Measurements from ENCODE around the gene EPB41L2.

The EPB41L2 gene

DNA sequence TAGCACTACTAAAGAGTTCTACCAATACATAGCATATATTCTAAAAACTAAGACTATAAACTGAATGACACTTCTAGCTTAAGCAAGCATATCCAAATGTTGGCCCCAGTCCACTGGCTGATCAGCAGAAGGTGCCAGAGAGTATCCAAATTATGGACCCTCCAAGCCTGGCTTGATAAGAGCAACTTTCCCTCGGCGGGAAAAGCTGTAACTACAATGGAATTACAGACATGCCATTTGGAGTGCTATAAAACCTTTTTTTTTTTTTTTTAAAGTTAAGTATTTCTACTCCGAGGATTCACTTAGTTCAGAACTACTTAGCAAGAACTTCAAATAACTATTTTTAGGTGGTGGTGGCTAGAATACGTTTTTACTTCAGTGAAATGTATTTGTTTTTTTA lies 94.6 kb downstream of the EPB41L2 start:
- Histone ChIP-seq H3K27me3 (ENCODE audit: control insufficient read depth, insufficient read depth, low read length) (no peaks in the 10 kb centered on the region), H3K36me3 (ENCODE audit: insufficient read depth, low read length) (no peaks in the 10 kb centered on the region), H3K4me3 (ENCODE audit: low read length) (peak overlapping the region; percentile 69)

DNA sequence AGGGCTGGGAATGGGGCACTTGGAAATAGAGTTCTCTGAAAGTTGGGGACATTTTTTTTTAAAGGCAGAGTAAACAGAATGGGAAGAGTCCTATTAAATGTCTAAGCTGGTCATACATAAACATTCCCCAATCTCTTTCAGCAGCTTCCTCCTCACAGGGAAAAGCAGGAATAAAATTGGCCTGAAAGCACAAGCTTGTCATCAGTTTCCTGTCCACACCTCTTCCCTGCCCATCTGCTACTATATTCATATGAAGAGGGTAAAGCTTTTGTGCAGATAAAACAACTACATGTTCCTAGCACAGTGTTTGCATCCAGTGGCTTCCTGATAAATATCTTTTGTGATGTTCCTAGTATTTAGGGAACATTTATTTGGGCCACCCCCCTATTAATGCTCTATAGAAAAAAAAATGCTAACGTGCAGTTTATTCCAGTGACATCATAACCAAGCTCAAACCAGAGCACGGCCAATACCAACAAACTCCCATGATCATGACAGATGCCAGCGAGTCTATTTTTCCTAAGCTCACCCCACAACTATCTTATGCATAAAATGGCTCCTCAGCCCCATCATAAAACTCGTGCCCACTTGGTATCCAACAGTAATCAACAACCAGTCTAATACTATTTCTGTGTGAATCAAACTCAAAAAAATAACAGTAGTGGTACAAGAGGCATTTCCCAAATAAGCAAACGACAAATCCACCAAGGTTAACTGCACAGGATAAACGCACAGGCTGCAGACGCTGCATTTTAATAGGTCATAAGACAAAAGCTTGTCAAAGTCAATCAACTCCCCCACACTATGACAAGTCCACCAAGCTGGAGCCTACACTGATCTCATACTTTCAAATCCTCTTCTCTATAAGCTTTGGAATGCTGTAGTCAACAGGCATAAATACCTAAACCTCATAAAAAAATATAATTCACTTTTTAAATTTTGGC lies 95.3 kb downstream of the EPB41L2 start:
- H3K27me3 ChIP-seq (ENCODE audit: control insufficient read depth, insufficient read depth, low read length), result no peaks in the 10 kb centered on the region
- H3K4me1 ChIP-seq (ENCODE audit: control insufficient read depth, insufficient read depth, low read length), result peaks cover 56% of the 10 kb centered on the region
- H3K9ac ChIP-seq (ENCODE audit: low read depth, low read length), result peak overlapping the region; percentile 71
- no peaks in the 10 kb centered on the region for H3K36me3 ChIP-seq (ENCODE audit: insufficient read depth, low read length)
- H3K9me3 ChIP-seq (replicated peaks; ENCODE audit: low read length), result no peaks in the 10 kb centered on the region
- peak overlapping the region; percentile 87 for H3K4me2 ChIP-seq (ENCODE audit: low read length)
- peak overlapping the region; percentile 69 for H3K4me3 ChIP-seq (ENCODE audit: low read length)

More for the DNA sequence above, 94.6 kb downstream of the EPB41L2 start:
- Histone ChIP-seq H3K4me1 (ENCODE audit: control insufficient read depth, insufficient read depth, low read length) (peaks cover 56% of the 10 kb centered on the region), H3K9me3 (replicated peaks; ENCODE audit: low read length) (no peaks in the 10 kb centered on the region), H3K9ac (ENCODE audit: low read depth, low read length) (peak overlapping the region; percentile 71), H3K4me2 (ENCODE audit: low read length) (peak overlapping the region; percentile 87)

DNA sequence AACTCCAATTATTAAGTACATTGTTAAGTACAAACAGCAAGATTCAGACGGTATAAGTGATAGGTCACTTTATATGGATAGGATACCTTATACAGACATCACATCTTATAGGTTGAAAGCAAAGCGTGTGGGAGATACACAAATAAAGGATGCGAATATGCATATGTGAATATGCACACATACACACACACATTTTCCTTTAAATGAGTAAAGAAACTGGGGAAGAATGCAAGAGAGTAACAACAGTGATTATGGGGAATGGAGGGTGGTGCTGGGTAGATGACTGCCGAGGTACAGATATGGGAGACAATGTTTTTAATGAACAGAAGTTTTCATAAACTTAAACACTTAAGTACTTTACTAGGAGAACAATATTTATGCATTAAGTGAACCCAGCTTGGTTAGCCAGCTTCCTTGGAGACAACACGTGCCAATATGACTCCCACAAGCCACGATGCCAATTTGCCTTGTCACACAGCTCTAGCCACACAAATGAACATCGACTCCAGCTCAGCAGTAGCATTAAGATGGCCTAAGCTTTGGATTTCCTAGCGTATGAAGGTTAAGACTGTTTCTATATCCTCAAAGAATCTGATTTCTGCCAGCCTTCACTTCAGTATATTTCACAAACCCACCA lies 96.6 kb downstream of the EPB41L2 start:
- H3K9me3 ChIP-seq (replicated peaks; ENCODE audit: low read length), result no peaks in the 10 kb centered on the region

DNA sequence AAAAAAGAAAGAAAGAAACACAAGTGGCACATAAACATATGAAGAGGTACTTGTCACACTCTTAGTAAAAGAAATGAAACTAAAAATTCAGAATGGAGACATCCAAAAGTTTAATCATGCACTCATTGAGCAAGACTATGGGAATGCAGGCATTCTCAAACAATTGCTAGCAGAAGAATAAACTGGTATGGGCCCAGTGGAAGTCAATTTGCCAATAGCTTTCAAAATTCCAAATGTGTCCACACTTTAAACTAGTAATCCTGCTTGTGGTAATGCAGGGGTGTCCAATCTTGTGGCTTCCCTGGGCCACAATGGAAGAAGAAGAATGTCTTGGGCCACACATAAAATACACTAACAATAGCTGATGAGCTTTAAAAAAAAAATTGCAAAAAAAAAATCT lies 97.4 kb downstream of the EPB41L2 start:
- H3K9me3 ChIP-seq (replicated peaks; ENCODE audit: low read length), result no peaks in the 10 kb centered on the region
- no peaks in the 10 kb centered on the region for H3K27me3 ChIP-seq (ENCODE audit: control insufficient read depth, insufficient read depth, low read length)
- no peak overlapping the region for H3K4me3 ChIP-seq (ENCODE audit: low read length)
- H3K9ac ChIP-seq (ENCODE audit: low read depth, low read length), result no peak overlapping the region
- H3K36me3 ChIP-seq (ENCODE audit: insufficient read depth, low read length), result no peaks in the 10 kb centered on the region
- H3K4me1 ChIP-seq (ENCODE audit: control insufficient read depth, insufficient read depth, low read length), result peaks cover 48% of the 10 kb centered on the region
- peak overlapping the region; percentile 6 for H3K4me2 ChIP-seq (ENCODE audit: low read length)

More for the DNA sequence above, 96.6 kb downstream of the EPB41L2 start:
- H3K4me3 ChIP-seq (ENCODE audit: low read length), result peak overlapping the region; percentile 69
- H3K4me1 ChIP-seq (ENCODE audit: control insufficient read depth, insufficient read depth, low read length), result peaks cover 56% of the 10 kb centered on the region
- H3K27me3 ChIP-seq (ENCODE audit: control insufficient read depth, insufficient read depth, low read length), result no peaks in the 10 kb centered on the region
- peak overlapping the region; percentile 87 for H3K4me2 ChIP-seq (ENCODE audit: low read length)
- no peaks in the 10 kb centered on the region for H3K36me3 ChIP-seq (ENCODE audit: insufficient read depth, low read length)
- H3K9ac ChIP-seq (ENCODE audit: low read depth, low read length), result peak overlapping the region; percentile 71

DNA sequence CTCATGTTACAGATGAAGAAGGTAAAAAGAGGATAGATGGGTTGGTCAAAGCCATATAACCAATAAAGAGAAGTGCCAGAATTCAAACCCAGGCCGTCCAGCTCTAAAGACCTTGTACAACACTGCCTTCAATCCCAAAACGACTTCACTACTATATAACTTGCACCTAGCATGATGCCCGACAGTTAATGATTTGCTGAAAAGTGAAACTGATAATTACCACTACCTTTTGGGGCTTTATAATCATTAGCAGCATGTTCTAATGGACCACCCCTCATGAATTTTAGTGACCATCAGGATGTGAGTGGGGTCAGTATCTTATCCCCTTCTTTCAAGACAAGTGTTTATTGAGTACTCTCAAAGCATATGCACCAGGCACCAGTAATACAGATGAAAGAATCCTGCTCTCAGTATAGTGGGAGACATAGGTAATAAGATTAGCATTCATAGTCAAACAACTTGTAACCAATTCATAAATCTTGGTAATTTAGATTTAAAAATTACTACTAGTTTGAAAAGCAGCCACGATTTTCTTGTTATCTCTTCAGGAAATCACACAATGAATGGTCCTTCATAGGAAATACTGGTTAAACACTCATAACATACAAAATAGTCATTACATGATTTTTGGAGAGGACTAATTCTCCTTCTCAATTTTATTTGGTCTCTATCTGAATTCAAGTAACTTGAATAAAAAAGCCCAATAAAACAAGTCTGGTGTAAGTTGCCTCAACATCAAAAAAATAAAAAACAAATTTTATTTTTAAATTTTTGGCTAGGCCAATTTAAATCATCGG lies 98.0 kb downstream of the EPB41L2 start:
- H3K9ac ChIP-seq (ENCODE audit: low read depth, low read length), result no peak overlapping the region
- H3K36me3 ChIP-seq (ENCODE audit: insufficient read depth, low read length), result no peaks in the 10 kb centered on the region
- H3K4me1 ChIP-seq (ENCODE audit: control insufficient read depth, insufficient read depth, low read length), result peaks cover 41% of the 10 kb centered on the region
- no peaks in the 10 kb centered on the region for H3K9me3 ChIP-seq (replicated peaks; ENCODE audit: low read length)
- peak overlapping the region; percentile 6 for H3K4me2 ChIP-seq (ENCODE audit: low read length)
- H3K27me3 ChIP-seq (ENCODE audit: control insufficient read depth, insufficient read depth, low read length), result no peaks in the 10 kb centered on the region
- no peak overlapping the region for H3K4me3 ChIP-seq (ENCODE audit: low read length)

DNA sequence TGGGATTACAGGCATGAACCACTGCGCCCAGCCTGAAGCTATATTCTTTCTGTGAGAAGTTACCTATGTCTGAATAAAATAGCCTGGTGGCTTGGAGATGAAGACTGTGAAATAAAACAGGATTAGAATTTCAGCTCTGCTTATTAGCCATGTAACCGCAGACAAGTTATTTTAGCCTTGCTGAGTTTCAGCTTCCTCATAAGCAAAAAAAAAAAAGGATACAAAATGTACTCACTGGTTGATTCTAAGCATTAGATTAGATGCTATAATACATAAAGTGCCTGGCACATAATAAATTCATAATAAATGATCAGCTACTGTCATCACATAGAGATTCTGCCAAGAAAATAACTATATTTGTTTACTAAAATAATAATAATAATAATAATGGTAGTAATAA lies 98.8 kb downstream of the EPB41L2 start:
- no peak overlapping the region for H3K4me3 ChIP-seq (ENCODE audit: low read length)
- no peaks in the 10 kb centered on the region for H3K27me3 ChIP-seq (ENCODE audit: control insufficient read depth, insufficient read depth, low read length)
- H3K4me1 ChIP-seq (ENCODE audit: control insufficient read depth, insufficient read depth, low read length), result peaks cover 37% of the 10 kb centered on the region
- no peaks in the 10 kb centered on the region for H3K9me3 ChIP-seq (replicated peaks; ENCODE audit: low read length)
- H3K4me2 ChIP-seq (ENCODE audit: low read length), result no peak overlapping the region
- no peak overlapping the region for H3K9ac ChIP-seq (ENCODE audit: low read depth, low read length)
- H3K36me3 ChIP-seq (ENCODE audit: insufficient read depth, low read length), result no peaks in the 10 kb centered on the region

DNA sequence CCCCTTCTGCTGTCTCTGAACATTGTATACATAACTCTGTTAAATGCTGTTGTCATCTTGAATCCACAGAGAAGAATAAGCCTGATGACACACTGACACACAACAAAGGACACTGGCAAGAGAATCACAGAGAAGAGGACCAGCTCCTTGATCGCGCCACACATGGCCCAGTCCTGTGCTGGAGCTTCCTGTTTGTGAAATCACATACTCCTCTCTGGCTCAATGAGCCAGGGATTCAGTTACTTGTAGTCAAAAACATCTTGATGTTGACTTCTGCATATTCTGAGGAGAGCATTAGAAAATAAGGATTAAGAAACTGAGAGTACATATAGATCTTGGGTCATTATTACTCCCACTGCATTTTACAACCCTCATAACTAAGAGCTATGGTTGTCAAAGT lies 100.1 kb downstream of the EPB41L2 start:
- Histone ChIP-seq H3K9ac (ENCODE audit: low read depth, low read length) (no peak overlapping the region), H3K9me3 (replicated peaks; ENCODE audit: low read length) (no peaks in the 10 kb centered on the region), H3K27me3 (ENCODE audit: control insufficient read depth, insufficient read depth, low read length) (no peaks in the 10 kb centered on the region), H3K4me3 (ENCODE audit: low read length) (no peak overlapping the region), H3K4me1 (ENCODE audit: control insufficient read depth, insufficient read depth, low read length) (peaks cover 33% of the 10 kb centered on the region), H3K4me2 (ENCODE audit: low read length) (no peak overlapping the region), H3K36me3 (ENCODE audit: insufficient read depth, low read length) (no peaks in the 10 kb centered on the region)

DNA sequence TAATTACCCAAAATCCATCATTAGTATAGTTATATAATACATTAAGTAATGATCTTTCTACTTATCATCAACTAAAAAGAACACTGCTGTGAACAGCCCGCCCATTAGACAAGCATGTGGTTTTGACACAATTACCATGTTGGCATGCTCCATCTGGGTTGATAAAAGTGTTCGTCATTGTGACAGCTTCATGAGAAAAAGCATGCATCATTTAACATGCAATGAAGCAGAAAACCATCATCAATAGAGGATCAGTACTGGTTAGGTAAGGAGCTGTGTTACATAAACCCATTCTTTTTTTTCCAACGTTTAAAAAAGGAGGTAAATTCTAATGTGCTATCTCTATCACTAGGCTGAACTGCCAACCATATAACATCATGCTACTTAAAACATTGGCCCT lies 101.9 kb downstream of the EPB41L2 start:
- no peaks in the 10 kb centered on the region for H3K27me3 ChIP-seq (ENCODE audit: control insufficient read depth, insufficient read depth, low read length)
- no peaks in the 10 kb centered on the region for H3K9me3 ChIP-seq (replicated peaks; ENCODE audit: low read length)
- no peak overlapping the region for H3K9ac ChIP-seq (ENCODE audit: low read depth, low read length)
- no peaks in the 10 kb centered on the region for H3K36me3 ChIP-seq (ENCODE audit: insufficient read depth, low read length)
- H3K4me1 ChIP-seq (ENCODE audit: control insufficient read depth, insufficient read depth, low read length), result peaks cover 15% of the 10 kb centered on the region
- no peak overlapping the region for H3K4me3 ChIP-seq (ENCODE audit: low read length)
- H3K4me2 ChIP-seq (ENCODE audit: low read length), result no peak overlapping the region

DNA sequence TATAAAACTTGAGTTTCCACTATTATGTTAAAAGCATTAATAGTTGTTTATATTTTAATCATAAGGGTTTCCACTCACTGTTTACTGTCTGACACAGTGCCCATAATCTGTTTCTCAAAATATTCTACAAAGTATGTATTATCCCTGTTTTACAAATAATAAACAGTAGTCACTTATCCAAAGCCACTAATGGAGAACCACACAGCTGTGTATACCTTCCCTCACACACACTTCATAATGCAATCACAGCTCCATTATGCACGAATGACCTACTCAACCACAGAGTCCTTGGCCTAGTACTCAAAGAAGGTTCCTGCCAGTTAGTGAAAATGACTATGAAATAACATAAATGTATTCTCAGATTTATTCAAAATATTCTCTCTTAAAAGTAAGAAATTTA lies 103.1 kb downstream of the EPB41L2 start:
- no peak overlapping the region for H3K4me3 ChIP-seq (ENCODE audit: low read length)
- no peaks in the 10 kb centered on the region for H3K9me3 ChIP-seq (replicated peaks; ENCODE audit: low read length)
- no peak overlapping the region for H3K4me2 ChIP-seq (ENCODE audit: low read length)
- H3K36me3 ChIP-seq (ENCODE audit: insufficient read depth, low read length), result peaks cover 2% of the 10 kb centered on the region
- H3K9ac ChIP-seq (ENCODE audit: low read depth, low read length), result no peak overlapping the region
- no peaks in the 10 kb centered on the region for H3K27me3 ChIP-seq (ENCODE audit: control insufficient read depth, insufficient read depth, low read length)
- H3K4me1 ChIP-seq (ENCODE audit: control insufficient read depth, insufficient read depth, low read length), result peaks cover 10% of the 10 kb centered on the region

DNA sequence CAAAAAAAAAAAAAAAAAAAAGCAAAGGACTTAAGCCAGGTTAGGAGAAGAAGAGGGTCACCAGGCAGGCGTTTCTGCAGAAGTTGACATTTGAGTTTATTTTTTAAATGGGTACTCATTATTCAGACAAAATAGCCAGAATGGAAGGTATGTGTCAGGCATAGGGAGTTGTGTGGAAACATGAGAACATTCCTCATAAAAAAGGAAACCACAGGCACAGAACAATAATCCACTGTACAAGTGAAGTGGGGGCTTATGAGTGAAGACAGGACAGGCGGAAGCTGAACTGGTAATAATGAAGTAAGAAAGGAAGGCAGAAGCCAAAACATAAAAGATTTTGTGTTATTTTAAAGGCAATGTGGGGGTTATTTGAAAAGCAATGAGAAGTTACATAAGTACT lies 104.6 kb downstream of the EPB41L2 start:
- no peak overlapping the region for H3K4me2 ChIP-seq (ENCODE audit: low read length)
- H3K4me1 ChIP-seq (ENCODE audit: control insufficient read depth, insufficient read depth, low read length), result peaks cover 10% of the 10 kb centered on the region
- H3K9me3 ChIP-seq (replicated peaks; ENCODE audit: low read length), result no peaks in the 10 kb centered on the region
- no peaks in the 10 kb centered on the region for H3K27me3 ChIP-seq (ENCODE audit: control insufficient read depth, insufficient read depth, low read length)
- peaks cover 7% of the 10 kb centered on the region for H3K36me3 ChIP-seq (ENCODE audit: insufficient read depth, low read length)
- H3K4me3 ChIP-seq (ENCODE audit: low read length), result no peak overlapping the region
- H3K9ac ChIP-seq (ENCODE audit: low read depth, low read length), result no peak overlapping the region

DNA sequence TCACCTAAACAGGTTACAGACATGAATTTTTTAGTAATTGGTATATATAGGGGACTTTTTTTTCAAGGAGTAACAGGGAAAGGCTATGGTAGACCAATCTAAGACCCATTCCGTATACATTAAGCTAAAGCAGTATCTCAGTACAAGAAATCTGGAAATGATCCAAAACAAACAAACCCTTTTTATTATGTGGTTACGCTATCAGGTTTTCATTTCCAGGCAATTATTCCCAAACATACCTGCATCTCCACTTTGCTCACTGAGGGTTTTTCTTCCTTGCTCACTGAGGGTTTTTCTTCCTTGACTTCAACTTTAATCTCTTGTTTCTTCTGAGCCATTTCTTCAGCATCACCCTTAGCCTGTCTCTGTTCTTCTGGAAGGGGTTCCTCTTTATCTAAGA lies 107.3 kb downstream of the EPB41L2 start:
- Histone ChIP-seq H3K9ac (ENCODE audit: low read depth, low read length) (no peak overlapping the region), H3K4me2 (ENCODE audit: low read length) (no peak overlapping the region), H3K4me1 (ENCODE audit: control insufficient read depth, insufficient read depth, low read length) (peaks cover 10% of the 10 kb centered on the region), H3K27me3 (ENCODE audit: control insufficient read depth, insufficient read depth, low read length) (no peaks in the 10 kb centered on the region), H3K4me3 (ENCODE audit: low read length) (no peak overlapping the region), H3K36me3 (ENCODE audit: insufficient read depth, low read length) (peaks cover 7% of the 10 kb centered on the region), H3K9me3 (replicated peaks; ENCODE audit: low read length) (no peaks in the 10 kb centered on the region)

Measured in skeletal muscle satellite cell (primary cell).